ENCODE results near the gene C2CD5. TPM values are rescaled to one million over a fixed set of nuclear protein-coding genes. Genes with fewer than 3 reads are reported as not detected.

C2CD5 gene
- total RNA-seq, 1 experiment from 2014 or later, result 27.1 TPM

DNA sequence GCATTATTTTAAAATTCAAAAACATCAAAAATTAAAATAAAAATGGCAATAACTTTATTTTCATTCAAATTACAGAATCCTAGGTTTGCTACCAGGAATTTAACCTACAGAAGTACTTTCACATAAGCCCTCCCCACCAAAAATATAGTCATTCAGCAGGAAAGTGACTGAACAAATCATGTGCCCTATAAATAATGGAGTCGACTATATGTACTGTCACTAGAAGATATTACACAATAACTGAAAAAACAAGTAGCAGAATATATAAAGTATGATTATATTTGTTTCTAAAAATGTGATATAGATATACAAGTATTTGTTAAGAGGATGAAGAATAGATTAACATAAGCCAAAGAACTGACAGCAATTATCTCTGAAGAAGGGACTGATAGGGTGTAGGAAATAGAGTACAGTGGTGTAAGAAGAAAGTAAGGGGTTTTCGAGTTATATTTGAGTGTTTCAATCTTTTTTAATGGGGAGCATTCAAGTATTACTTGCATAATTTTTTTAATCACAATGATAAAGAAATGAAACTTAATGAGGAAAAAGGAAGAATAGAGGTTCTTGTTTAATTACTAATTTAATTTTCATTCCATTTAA, 7.9 kb downstream of the C2CD5 start:
- no peak overlapping the region for H3K27ac ChIP-seq (ENCODE audit: low read depth, low read length, poor library complexity, severe bottlenecking)
- no TSS peak for BruUV-seq (replicated peaks)
- DNase-seq (ENCODE audit: low spot score), result no peak
- ChIA-PET POLR2A (ENCODE audit: low non-redundant PET) (no interaction called here), CTCF (no interaction called here)
- peaks cover 13% of the 10 kb centered on the region for H3K36me3 ChIP-seq (ENCODE audit: insufficient read depth, low read length, poor library complexity, severe bottlenecking)
- no peaks in the 10 kb centered on the region for H3K27me3 ChIP-seq (replicated peaks; ENCODE audit: insufficient read depth, low read depth, low read length, poor library complexity)
- peaks cover 6% of the 10 kb centered on the region for H3K4me1 ChIP-seq (ENCODE audit: insufficient read depth, low read length, poor library complexity, severe bottlenecking)
- no peak for TF ChIP-seq EZH2 (IDR thresholded peaks at IDR 0.05; ENCODE audit: borderline replicate concordance, low read depth, low read length, poor library complexity, severe bottlenecking)
- TF ChIP-seq, protein P1, sequence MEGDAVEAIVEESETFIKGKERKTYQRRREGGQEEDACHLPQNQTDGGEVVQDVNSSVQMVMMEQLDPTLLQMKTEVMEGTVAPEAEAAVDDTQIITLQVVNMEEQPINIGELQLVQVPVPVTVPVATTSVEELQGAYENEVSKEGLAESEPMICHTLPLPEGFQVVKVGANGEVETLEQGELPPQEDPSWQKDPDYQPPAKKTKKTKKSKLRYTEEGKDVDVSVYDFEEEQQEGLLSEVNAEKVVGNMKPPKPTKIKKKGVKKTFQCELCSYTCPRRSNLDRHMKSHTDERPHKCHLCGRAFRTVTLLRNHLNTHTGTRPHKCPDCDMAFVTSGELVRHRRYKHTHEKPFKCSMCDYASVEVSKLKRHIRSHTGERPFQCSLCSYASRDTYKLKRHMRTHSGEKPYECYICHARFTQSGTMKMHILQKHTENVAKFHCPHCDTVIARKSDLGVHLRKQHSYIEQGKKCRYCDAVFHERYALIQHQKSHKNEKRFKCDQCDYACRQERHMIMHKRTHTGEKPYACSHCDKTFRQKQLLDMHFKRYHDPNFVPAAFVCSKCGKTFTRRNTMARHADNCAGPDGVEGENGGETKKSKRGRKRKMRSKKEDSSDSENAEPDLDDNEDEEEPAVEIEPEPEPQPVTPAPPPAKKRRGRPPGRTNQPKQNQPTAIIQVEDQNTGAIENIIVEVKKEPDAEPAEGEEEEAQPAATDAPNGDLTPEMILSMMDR (conservative IDR thresholded peaks at IDR 0.05; ENCODE audit: low read depth, low read length), result no peak
- intact Hi-C loops (cut with micrococcal nuclease; ENCODE audit: unreplicated experiment), result no loop called here
- H3K4me3 ChIP-seq (ENCODE audit: low read depth, low read length, poor library complexity, severe bottlenecking), result no peak overlapping the region
- peaks cover 3% of the 10 kb centered on the region for H3K9me3 ChIP-seq (ENCODE audit: low read depth, low read length, poor library complexity, severe bottlenecking)

DNA sequence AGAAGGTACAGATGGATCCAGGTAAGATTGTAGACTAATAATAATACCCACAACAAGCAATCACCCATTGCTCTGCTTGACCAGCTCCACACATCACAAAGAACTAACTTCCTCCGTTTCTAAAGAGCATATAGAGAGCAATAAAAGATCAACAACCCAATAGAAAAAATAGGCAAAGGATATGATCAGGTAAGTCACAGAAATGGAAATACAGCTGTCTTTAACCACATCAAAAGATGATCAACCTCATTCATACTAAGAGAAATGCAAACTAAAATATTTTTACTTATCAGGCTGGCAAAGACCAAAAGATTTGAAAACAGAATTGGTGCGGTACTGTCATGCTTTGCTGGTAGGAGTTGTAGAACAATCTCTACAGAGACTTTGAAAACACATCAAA, 8.9 kb downstream of the C2CD5 start:
- Histone ChIP-seq H3K27me3 (replicated peaks; ENCODE audit: insufficient read depth, low read depth, low read length, poor library complexity) (no peaks in the 10 kb centered on the region), H3K4me3 (ENCODE audit: low read depth, low read length, poor library complexity, severe bottlenecking) (no peak overlapping the region), H3K4me1 (ENCODE audit: insufficient read depth, low read length, poor library complexity, severe bottlenecking) (peaks cover 6% of the 10 kb centered on the region), H3K36me3 (ENCODE audit: insufficient read depth, low read length, poor library complexity, severe bottlenecking) (peaks cover 20% of the 10 kb centered on the region), H3K9me3 (ENCODE audit: low read depth, low read length, poor library complexity, severe bottlenecking) (peaks cover 9% of the 10 kb centered on the region), H3K27ac (ENCODE audit: low read depth, low read length, poor library complexity, severe bottlenecking) (no peak overlapping the region)
- intact Hi-C loops (cut with micrococcal nuclease; ENCODE audit: unreplicated experiment), result no loop called here
- POLR2A ChIA-PET (ENCODE audit: low non-redundant PET), result no interaction called here
- no peak for DNase-seq (ENCODE audit: low spot score)
- CTCF ChIA-PET, result no interaction called here
- BruUV-seq (replicated peaks), result no TSS peak
- TF ChIP-seq, protein P1 (conservative IDR thresholded peaks at IDR 0.05; ENCODE audit: low read depth, low read length), result no peak
- TF ChIP-seq EZH2 (IDR thresholded peaks at IDR 0.05; ENCODE audit: borderline replicate concordance, low read depth, low read length, poor library complexity, severe bottlenecking), result no peak

DNA sequence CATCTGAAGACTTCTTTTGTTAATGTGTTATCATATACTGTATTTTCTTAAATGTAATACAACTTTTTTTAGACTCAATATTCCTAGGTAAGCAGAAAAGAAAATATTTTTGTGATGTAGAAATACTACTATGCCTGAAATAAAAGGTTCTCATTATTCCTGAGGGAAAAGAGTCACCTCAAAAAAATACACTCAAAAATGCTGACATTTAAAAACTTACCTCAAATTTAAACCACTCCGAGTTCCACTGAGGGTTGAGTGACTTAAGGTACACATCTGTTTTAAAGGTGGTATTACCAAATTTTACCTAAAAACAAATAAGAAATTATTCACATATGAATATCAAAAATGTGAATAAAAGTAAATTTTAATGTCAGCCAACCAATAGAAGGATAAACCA, 9.3 kb downstream of the C2CD5 start:
- Histone ChIP-seq H3K27ac (ENCODE audit: low read depth, low read length, poor library complexity, severe bottlenecking) (no peak overlapping the region), H3K36me3 (ENCODE audit: insufficient read depth, low read length, poor library complexity, severe bottlenecking) (peaks cover 20% of the 10 kb centered on the region), H3K4me3 (ENCODE audit: low read depth, low read length, poor library complexity, severe bottlenecking) (no peak overlapping the region), H3K9me3 (ENCODE audit: low read depth, low read length, poor library complexity, severe bottlenecking) (peaks cover 9% of the 10 kb centered on the region), H3K4me1 (ENCODE audit: insufficient read depth, low read length, poor library complexity, severe bottlenecking) (peaks cover 6% of the 10 kb centered on the region), H3K27me3 (replicated peaks; ENCODE audit: insufficient read depth, low read depth, low read length, poor library complexity) (no peaks in the 10 kb centered on the region)
- BruUV-seq (replicated peaks), result no TSS peak
- POLR2A ChIA-PET (ENCODE audit: low non-redundant PET), result no interaction called here
- no peak for DNase-seq (ENCODE audit: low spot score)
- CTCF ChIA-PET, result no interaction called here
- intact Hi-C loops (cut with micrococcal nuclease; ENCODE audit: unreplicated experiment), result no loop called here
- TF ChIP-seq, protein P1 (conservative IDR thresholded peaks at IDR 0.05; ENCODE audit: low read depth, low read length), result no peak
- TF ChIP-seq EZH2 (IDR thresholded peaks at IDR 0.05; ENCODE audit: borderline replicate concordance, low read depth, low read length, poor library complexity, severe bottlenecking), result no peak
